Activated CD4-positive, CD25-positive, alpha-beta regulatory T cell (primary cell): ENCODE measurements around the gene ZNF547.
"Not testable (repeated sequence)": the region's sequence is repeated elsewhere in the genome, so short reads cannot be mapped to it uniquely, and the experiment has no call there.

ENCODE experiments used
- DNase-seq, 4 experiments: peaks; one replicate each; lab custom pipeline; 2025; lab: John Stamatoyannopoulos, UW

The ZNF547 gene

DNA sequence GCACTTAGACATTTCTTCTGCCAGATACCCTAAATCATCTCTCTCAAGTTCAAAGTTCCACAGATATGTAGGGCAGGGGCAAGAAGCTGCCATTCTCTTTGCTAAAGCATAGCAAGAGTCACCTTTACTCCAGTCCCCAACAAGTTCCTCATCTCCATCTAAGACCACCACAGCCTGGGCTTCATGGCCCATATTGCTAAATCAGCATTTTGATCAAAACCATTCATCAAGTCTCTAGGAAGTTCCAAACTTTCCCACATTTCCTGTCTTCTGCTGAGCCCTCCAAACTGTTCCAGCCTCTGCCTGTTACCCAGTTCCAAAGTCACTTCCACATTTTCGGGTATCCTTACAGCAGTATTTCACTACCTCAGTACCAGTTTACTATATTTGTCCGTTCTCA is 11.3 kb downstream of the ZNF547 start:
- not testable (repeated sequence) for DNase-seq

GRCh38 chr19:57376151-57376550 is 12.8 kb downstream of the ZNF547 start:
- no peak for DNase-seq

DNA sequence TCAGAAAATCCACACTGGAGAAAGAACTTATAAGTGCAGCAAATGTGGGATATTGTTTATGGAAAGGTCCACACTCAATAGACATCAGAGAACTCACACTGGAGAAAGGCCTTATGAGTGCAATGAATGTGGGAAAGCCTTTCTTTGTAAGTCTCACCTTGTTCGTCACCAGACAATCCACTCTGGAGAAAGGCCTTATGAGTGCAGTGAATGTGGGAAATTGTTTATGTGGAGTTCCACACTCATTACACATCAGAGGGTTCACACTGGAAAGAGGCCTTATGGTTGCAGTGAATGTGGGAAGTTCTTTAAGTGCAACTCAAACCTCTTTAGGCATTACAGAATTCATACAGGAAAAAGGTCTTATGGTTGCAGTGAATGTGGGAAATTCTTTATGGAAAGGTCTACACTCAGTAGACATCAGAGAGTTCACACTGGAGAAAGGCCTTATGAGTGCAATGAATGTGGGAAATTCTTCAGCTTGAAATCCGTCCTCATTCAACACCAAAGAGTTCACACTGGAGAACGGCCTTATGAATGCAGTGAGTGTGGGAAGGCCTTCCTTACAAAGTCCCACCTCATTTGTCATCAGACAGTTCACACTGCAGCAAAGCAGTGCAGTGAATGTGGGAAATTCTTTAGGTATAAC is 14.3 kb downstream of the ZNF547 start:
- DNase-seq: no peak

- no peak for DNase-seq
Measured at GRCh38 chr19:57380923-57381322, 17.6 kb downstream of the ZNF547 start.

DNA sequence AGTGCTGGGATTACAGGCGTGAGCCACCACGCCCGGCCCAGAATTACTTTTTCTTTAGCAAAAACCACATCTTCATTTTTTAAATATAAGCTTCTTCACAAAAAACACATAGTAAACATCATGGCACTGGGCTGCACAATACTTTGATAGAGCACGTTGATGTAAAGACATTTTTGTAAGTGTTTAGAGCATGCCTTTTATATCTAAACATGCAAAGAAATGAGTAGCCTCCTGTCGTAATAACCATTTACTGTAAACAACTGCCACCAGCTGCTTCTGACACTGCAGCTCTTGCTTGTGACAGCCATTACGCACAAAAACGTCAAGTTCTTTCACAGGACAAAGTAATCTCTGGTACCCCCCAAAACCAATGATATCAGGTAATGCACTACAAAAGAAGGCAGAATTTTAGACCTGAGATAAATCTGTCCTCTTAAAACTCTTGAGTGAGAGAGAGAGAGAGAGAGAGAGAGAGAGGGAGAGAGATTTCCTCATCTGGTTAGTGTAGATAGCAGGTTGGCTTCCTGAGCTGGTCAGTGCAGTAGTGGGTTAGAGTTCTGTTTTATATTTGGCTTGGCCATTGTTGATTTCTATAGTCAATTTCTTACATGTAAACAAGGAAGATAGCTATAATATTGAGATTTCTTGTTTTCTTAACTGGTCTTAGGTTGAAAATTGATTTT is 19.6 kb downstream of the ZNF547 start:
- DNase-seq: no peak

- no peak for DNase-seq
Measured at GRCh38 chr19:57389194-57389729, 25.9 kb downstream of the ZNF547 start.

GRCh38 chr19:57389730-57390598 is 26.6 kb downstream of the ZNF547 start, which contains the start of gene ZNF548:
TSS of gene ZNF548 (plus strand) at chr19:57389854. CDS start at chr19:57390100, 246 bp downstream.
- DNase-seq: peak; percentile 88 to 93 (median 89)

DNA sequence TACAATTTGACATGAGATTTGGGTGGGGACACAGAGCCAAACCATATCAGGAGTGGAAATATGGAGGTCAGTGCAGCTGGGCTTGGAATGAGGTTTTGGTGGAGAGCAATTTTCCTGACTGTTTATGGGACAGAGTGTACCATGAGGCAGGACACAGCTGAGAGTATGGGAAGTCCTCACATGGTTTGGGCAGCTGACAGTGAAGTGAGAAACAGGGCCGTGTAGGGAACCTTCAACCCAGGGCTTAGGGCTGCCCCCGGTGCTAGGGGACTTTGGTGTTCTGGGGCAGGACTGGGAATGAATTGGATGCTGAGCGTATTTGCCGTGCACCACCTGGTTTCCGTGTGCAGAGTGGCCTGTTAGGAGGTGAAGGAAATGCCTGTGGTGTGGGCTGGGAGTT is 32.4 kb downstream of the ZNF547 start:
- no peak for DNase-seq

GRCh38 chr19:57398868-57399267 is 35.5 kb downstream of the ZNF547 start:
- DNase-seq: no peak

- no peak for DNase-seq
Measured at GRCh38 chr19:57403737-57404563, 40.6 kb downstream of the ZNF547 start.

- peak; percentile 17 to 49 (median 38) for DNase-seq
Measured at GRCh38 chr19:57406516-57407123, 43.3 kb downstream of the ZNF547 start.

GRCh38 chr19:57410877-57411671 is 47.7 kb downstream of the ZNF547 start, which contains the start of gene ZNF17:
TSS of gene ZNF17 (plus strand) at chr19:57411161. CDS start at chr19:57413616, 2,455 bp downstream.
- DNase-seq: peak; percentile 73 to 83 (median 81)

GRCh38 chr19:57419439-57419838 is 56.1 kb downstream of the ZNF547 start:
- DNase-seq: no peak

GRCh38 chr19:57421037-57421436 is 57.7 kb downstream of the ZNF547 start:
- DNase-seq: no peak
